PFSK-1 (cell line): ENCODE data around the gene JOSD1.

Experiments used
- FOXP2 ChIP-seq: optimal IDR thresholded peaks from 2 replicates; pipeline ENCODE3; 2011; ENCODE audit warnings: borderline replicate concordance, control low read depth, inconsistent platforms; ENCODE audit not compliant: insufficient read depth; ENCODE audit errors: extremely low read length, extremely low read depth
- POLR2AphosphoS5 ChIP-seq: IDR thresholded peaks from 2 replicates; pipeline ENCODE4 v1.6.1; 2012; ENCODE audit warnings: low read depth, mild to moderate bottlenecking, control low read depth, low read length, moderate library complexity
- REST ChIP-seq, 2 experiments: IDR thresholded peaks; 2 replicates each; pipeline versions ENCODE4 v1.6.1 to v1.8.0; 2011 to 2012; ENCODE audit warnings: low read depth in 2 of 2, low read length in 2 of 2, control low read depth in 1 of 2, inconsistent platforms in 1 of 2, mild to moderate bottlenecking in 1 of 2, moderate library complexity in 1 of 2; ENCODE audit not compliant: insufficient read depth in 1 of 2
- SIN3A ChIP-seq: IDR thresholded peaks from 2 replicates; pipeline ENCODE4 v1.6.1; 2012; ENCODE audit warnings: mild to moderate bottlenecking, low read length, moderate library complexity, borderline replicate concordance; ENCODE audit not compliant: insufficient read depth
- TAF1 ChIP-seq: IDR thresholded peaks from 2 replicates; pipeline ENCODE4 v1.6.1; 2012; ENCODE audit warnings: low read length, control low read depth, borderline replicate concordance; ENCODE audit not compliant: insufficient read depth

Gene JOSD1

DNA sequence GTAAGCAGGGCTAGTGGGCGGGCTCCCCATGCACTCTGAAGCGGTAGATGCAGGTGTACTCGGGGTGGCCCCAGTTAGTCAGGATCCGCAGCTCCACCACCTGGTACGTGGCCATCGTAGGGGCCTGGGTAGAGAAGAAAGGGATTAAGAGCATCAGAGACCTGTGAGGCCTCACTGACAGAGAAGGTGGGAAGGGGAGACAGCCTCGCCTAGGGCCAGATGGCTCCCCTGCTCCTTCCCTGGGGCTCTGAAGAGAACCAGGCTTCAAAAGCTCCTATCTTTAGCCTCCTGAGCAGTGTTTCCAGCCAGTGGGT, 35.5 kb upstream of the JOSD1 start:
- TF ChIP-seq FOXP2 (no peak), POLR2AphosphoS5 (no peak; the same call in 1 of the 2 replicates), TAF1 (no peak), REST (IDR thresholded peaks at IDR 0.05; ENCODE audit: insufficient read depth in 1 of 2, low read depth in 2 of 2, low read length in 2 of 2) (no peak), SIN3A (no peak)

DNA sequence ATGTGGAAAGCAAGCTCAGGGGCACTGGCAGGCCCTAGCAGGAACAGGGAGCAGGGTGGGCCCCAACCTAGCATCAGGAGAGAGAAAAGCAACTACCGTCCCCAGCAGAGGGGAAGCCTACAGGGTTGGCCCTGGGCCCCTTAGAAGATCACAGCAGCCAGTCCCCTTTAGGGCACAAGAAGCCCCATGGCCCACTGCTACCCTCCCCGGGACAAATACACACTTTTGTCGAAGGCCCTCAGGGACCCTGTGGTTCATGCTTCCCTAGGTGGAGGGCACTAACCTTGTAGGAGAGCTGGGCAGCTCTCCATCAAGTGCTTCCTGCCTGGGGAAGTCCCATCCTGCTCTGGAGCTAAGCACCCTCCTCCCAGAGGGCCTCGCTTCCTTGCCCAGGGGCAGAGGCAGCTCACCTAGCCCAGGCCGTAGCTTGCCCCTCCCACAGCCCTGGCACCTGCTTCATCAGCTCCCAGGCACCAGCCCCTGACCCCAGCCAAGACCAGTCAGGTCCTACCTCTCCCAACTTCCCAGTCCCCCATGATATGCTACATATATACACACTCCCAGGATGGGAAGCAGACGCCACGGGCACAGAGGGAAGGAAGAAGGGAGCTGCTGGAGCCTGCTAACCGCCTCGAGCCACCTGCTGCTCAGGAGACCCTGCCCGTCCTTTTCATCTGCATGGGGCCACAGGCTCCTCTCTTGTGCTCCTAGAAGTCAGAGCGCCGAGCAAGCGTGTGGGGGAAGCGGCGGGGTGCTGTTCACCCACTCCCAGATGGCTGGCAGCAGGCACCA, 34.9 kb upstream of the JOSD1 start:
- no peak for TF ChIP-seq TAF1
- 0 out of 2 replicates have a peak, but pooled peaks have one; percentile 37 for TF ChIP-seq POLR2AphosphoS5

GRCh38 chr22:38735126-38735464, 34.4 kb upstream of the JOSD1 start:
- TF ChIP-seq SIN3A (no peak), TAF1 (no peak), REST (IDR thresholded peaks at IDR 0.05; ENCODE audit: insufficient read depth in 1 of 2, low read depth in 2 of 2, low read length in 2 of 2) (no peak), FOXP2 (no peak), POLR2AphosphoS5 (no peak; the same call in 1 of the 2 replicates)

DNA sequence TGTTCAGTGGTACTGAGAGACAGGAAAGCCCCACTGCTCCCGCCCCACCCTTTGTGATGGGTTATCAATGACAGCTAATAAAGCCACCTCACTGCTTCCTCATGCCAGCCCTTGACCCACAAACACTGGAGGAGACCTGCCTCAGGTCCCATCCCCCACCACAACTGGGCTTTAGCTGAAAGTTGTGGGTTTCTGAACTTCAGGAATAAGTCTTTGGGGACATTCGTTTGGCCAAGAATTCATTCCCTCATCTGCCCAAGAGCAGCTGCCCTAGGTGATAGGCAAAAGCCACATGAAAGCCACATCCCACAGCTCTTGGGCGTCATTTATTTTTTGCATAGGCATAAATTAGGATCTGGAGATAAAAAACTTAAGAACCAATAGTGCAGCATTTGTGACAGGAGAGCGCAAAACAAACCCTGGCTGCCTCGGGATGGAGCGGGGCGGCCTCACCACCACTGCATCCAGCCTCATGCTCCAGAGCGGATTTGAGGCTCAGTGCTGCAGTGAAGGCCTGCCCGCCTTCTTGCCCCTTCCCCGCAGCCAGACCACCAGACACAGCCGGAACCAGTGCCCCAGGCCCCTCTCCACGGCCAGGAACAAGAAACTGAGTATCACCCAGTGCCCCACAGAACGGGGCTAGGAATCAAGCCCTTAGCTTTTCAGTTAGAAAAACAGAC, 33.8 kb upstream of the JOSD1 start:
- TF ChIP-seq FOXP2 (no peak), REST (IDR thresholded peaks at IDR 0.05; ENCODE audit: insufficient read depth in 1 of 2, low read depth in 2 of 2, low read length in 2 of 2) (no peak), TAF1 (no peak), POLR2AphosphoS5 (no peak), SIN3A (no peak)

- TF ChIP-seq REST (IDR thresholded peaks at IDR 0.05; ENCODE audit: insufficient read depth in 1 of 2, low read depth in 2 of 2, low read length in 2 of 2) (no peak), POLR2AphosphoS5 (no peak), FOXP2 (no peak), TAF1 (no peak), SIN3A (no peak)
These were observed 33.1 kb upstream of the JOSD1 start for GRCh38 chr22:38733724-38734381.
